HG03095 (cell line): ENCODE measurements around the gene ATP6V1D.
"Not testable (repeated sequence)": the region's sequence is repeated elsewhere in the genome, so short reads cannot be mapped to it uniquely, and the experiment has no call there.

Experiments
- ATAC-seq: cut with Tn5 transposase; IDR thresholded peaks from one replicate; pipeline ENCODE4 v1.9.1; 2021; ENCODE audit warnings: moderate library complexity; ENCODE audit not compliant: unreplicated experiment

ATP6V1D gene

GRCh38 chr14:67359775-67360469 is at the start of gene ATP6V1D, which contains the start of gene EIF2S1:
Gene ATP6V1D (minus strand): TSS chr14:67359804. CDS start chr14:67359698, 106 bp downstream.
Gene EIF2S1 (plus strand): TSS chr14:67360328. CDS start chr14:67364768, 4,440 bp downstream.
- peak; percentile 92 for ATAC-seq

- not testable (repeated sequence) for ATAC-seq
These were observed 48.7 kb upstream of the ATP6V1D start for GRCh38 chr14:67408122-67408801.

- no peak for ATAC-seq
These were observed 46.2 kb upstream of the ATP6V1D start for GRCh38 chr14:67405771-67406170.

- no peak for ATAC-seq
These were observed 40.8 kb upstream of the ATP6V1D start for GRCh38 chr14:67400434-67400833.

GRCh38 chr14:67397536-67397935 is 37.9 kb upstream of the ATP6V1D start:
- ATAC-seq, result no peak

GRCh38 chr14:67396381-67396970 is 36.9 kb upstream of the ATP6V1D start:
- ATAC-seq, result no peak

- ATAC-seq, result no peak
These were observed 36.2 kb upstream of the ATP6V1D start for GRCh38 chr14:67395876-67396189.

- ATAC-seq, result no peak
These were observed 35.7 kb upstream of the ATP6V1D start for GRCh38 chr14:67395086-67395875.

- ATAC-seq, result no peak
These were observed 34.1 kb upstream of the ATP6V1D start for GRCh38 chr14:67393689-67394088.

- no peak for ATAC-seq
These were observed 33.2 kb upstream of the ATP6V1D start for GRCh38 chr14:67392800-67393199.

GRCh38 chr14:67392123-67392522 is 32.5 kb upstream of the ATP6V1D start:
- ATAC-seq, result no peak

GRCh38 chr14:67391268-67391667 is 31.7 kb upstream of the ATP6V1D start:
- no peak for ATAC-seq

- no peak for ATAC-seq
These were observed 30.4 kb upstream of the ATP6V1D start for GRCh38 chr14:67389811-67390534.

- no peak for ATAC-seq
These were observed 29.7 kb upstream of the ATP6V1D start for GRCh38 chr14:67389275-67389674.

- no peak for ATAC-seq
These were observed 27.6 kb upstream of the ATP6V1D start for GRCh38 chr14:67387195-67387594.

- ATAC-seq, result no peak
These were observed 26.0 kb upstream of the ATP6V1D start for GRCh38 chr14:67385618-67386017.

- no peak for ATAC-seq
These were observed 25.5 kb upstream of the ATP6V1D start for GRCh38 chr14:67385120-67385519.

GRCh38 chr14:67377916-67378315 is 18.3 kb upstream of the ATP6V1D start:
- ATAC-seq, result no peak

- no peak for ATAC-seq
These were observed 13.7 kb upstream of the ATP6V1D start for GRCh38 chr14:67373347-67373746.

GRCh38 chr14:67372833-67373232 is 13.2 kb upstream of the ATP6V1D start:
- no peak for ATAC-seq
